GM12878 (cell line): ENCODE data around the gene TMEM38A. TPM values are rescaled to one million over a fixed set of nuclear protein-coding genes. Genes with fewer than 3 reads are reported as not detected.

ENCODE experiments used
- BRCA1 ChIP-seq: IDR thresholded peaks from 2 replicates; pipeline ENCODE4 v1.6.1; 2011; ENCODE audit warnings: low read depth, low read length, improper control_type of control experiment
- FOXK2 ChIP-seq: fragments of 450-650 bp; IDR thresholded peaks from 2 replicates; pipeline ENCODE4 v1.6.1; 2017; ENCODE audit warnings: mild to moderate bottlenecking, moderate library complexity
- HDAC2 ChIP-seq: fragments of 200-600 bp; sonication (generic); IDR thresholded peaks from 2 replicates; pipeline ENCODE4 v1.6.1; 2017
- HDAC6 ChIP-seq: fragments of 200-600 bp; sonication (generic); IDR thresholded peaks from one replicate; pipeline ENCODE4 v1.8.0; 2017; ENCODE audit warnings: antibody characterized with exemption; ENCODE audit not compliant: unreplicated experiment
- HDGF ChIP-seq: fragments of 450-650 bp; IDR thresholded peaks from 2 replicates; pipeline ENCODE4 v1.6.1; 2016; ENCODE audit warnings: antibody characterized with exemption
- IRF4 ChIP-seq: IDR thresholded peaks from 2 replicates; pipeline ENCODE4 v1.6.1; 2011; ENCODE audit warnings: low read depth, low read length
- JUND ChIP-seq: IDR thresholded peaks from 2 replicates; pipeline ENCODE4 v1.6.1; 2012; ENCODE audit warnings: low read depth, mild to moderate bottlenecking, low read length, improper control_type of control experiment, moderate library complexity
- MEF2A ChIP-seq: IDR thresholded peaks from 2 replicates; pipeline ENCODE4 v1.6.1; 2011; ENCODE audit warnings: low read depth, mild to moderate bottlenecking, low read length, moderate library complexity; ENCODE audit not compliant: insufficient read depth
- MTA3 ChIP-seq: IDR thresholded peaks from 2 replicates; pipeline ENCODE4 v1.6.1; 2012; ENCODE audit warnings: low read length, inconsistent platforms, borderline replicate concordance
- MYC ChIP-seq: IDR thresholded peaks from 2 replicates; pipeline ENCODE4 v1.6.1; 2011; ENCODE audit warnings: mild to moderate bottlenecking, low read length, moderate library complexity, inconsistent platforms; ENCODE audit not compliant: insufficient read depth, insufficient replicate concordance, insufficient read length, severe bottlenecking
- NBN ChIP-seq: fragments of 450-650 bp; IDR thresholded peaks from 2 replicates; pipeline ENCODE4 v1.6.1; 2016
- NFIC ChIP-seq: IDR thresholded peaks from 2 replicates; pipeline ENCODE4 v1.6.1; 2012; ENCODE audit warnings: low read depth, mild to moderate bottlenecking, inconsistent platforms, low read length, moderate library complexity
- NR2C2 ChIP-seq: IDR thresholded peaks from 2 replicates; pipeline ENCODE4 v1.6.1; 2011; ENCODE audit warnings: borderline replicate concordance, low read depth; ENCODE audit not compliant: control insufficient read depth, insufficient read length
- NR2F1 ChIP-seq: fragments of 450-650 bp; conservative IDR thresholded peaks from 2 replicates; pipeline ENCODE4 v1.6.1; 2017; ENCODE audit warnings: mild to moderate bottlenecking
- PAX5 ChIP-seq: IDR thresholded peaks from 2 replicates; pipeline ENCODE4 v1.6.1; 2011; ENCODE audit warnings: low read depth, low read length, borderline replicate concordance
- RELA ChIP-seq: fragments of 450-650 bp; IDR thresholded peaks from 2 replicates; pipeline ENCODE4 v1.8.0; 2014; ENCODE audit warnings: borderline replicate concordance; ENCODE audit not compliant: partially characterized antibody
- SIX5 ChIP-seq: IDR thresholded peaks from 2 replicates; pipeline ENCODE4 v1.6.1; 2011; ENCODE audit warnings: mild to moderate bottlenecking, low read depth, low read length, moderate library complexity; ENCODE audit not compliant: severe bottlenecking
- SMARCA5 ChIP-seq: fragments of 450-650 bp; IDR thresholded peaks from 2 replicates; pipeline ENCODE4 v1.6.1; 2017; ENCODE audit warnings: mild to moderate bottlenecking
- SREBF2 ChIP-seq: IDR thresholded peaks from 2 replicates; pipeline ENCODE4 v1.6.1; 2012; ENCODE audit warnings: mild to moderate bottlenecking, low read length
- SRF ChIP-seq, 2 experiments: IDR thresholded peaks; 2 replicates each; pipeline ENCODE4 v1.6.1; 2011; ENCODE audit warnings: low read depth in 2 of 2, low read length in 2 of 2, mild to moderate bottlenecking in 1 of 2, moderate library complexity in 1 of 2
- SUZ12 ChIP-seq: fragments of 200-600 bp; sonication (generic); IDR thresholded peaks from one replicate; pipeline ENCODE4 v1.6.1; 2018; ENCODE audit warnings: antibody characterized with exemption, mild to moderate bottlenecking; ENCODE audit not compliant: unreplicated experiment
- YBX1 ChIP-seq: fragments of 450-650 bp; IDR thresholded peaks from 2 replicates; pipeline ENCODE4 v1.6.1; 2016; ENCODE audit warnings: antibody characterized with exemption
- ZBTB40 ChIP-seq: fragments of 450-650 bp; IDR thresholded peaks from 2 replicates; pipeline ENCODE4 v1.6.1; 2016; ENCODE audit warnings: mild to moderate bottlenecking, moderate library complexity, borderline replicate concordance
- ZZZ3 ChIP-seq: IDR thresholded peaks from 2 replicates; pipeline ENCODE4 v1.6.1; 2011; ENCODE audit warnings: low read depth; ENCODE audit not compliant: control insufficient read depth, insufficient read length
- polyA plus RNA-seq, 11 experiments: library from polyadenylated mRNA; depleted of rRNA in 4 of 11; unstranded in 6 of 11; stranded (reverse) in 5 of 11; fragments of >200 nt; fragmentation: Nextera tagmentation in 4 of 11; fragmentation: Illumina TruSeq in 1 of 11; extraction: Ambion mirVana in 4 of 11; extraction: Trizol in 1 of 11; gene quantifications; 1 replicate in 1 of 11; 2 replicates in 10 of 11; pipeline versions ENCODE4 v1.2.1 to v1.2.3, GENCODE V29; 2011 to 2016; ENCODE audit warnings: inconsistent platforms in 2 of 11, missing spikeins in 2 of 11, low read depth in 1 of 11
- total RNA-seq, 4 experiments: library from RNA; depleted of rRNA in 3 of 4; stranded (reverse); fragments of >200 nt in 3 of 4; fragmentation: Illumina TruSeq in 1 of 4; extraction: Trizol in 1 of 4; gene quantifications; 2 replicates each; pipeline versions ENCODE4 v1.2.1 to v1.2.3, GENCODE V29; 2013 to 2021
- TF ChIP-seq, protein P1 (sequence below): fragments of 450-650 bp; IDR thresholded peaks from 2 replicates; pipeline ENCODE4 v1.6.1; 2017; ENCODE audit warnings: borderline replicate concordance
- TF ChIP-seq, protein P2 (sequence below): IDR thresholded peaks from 2 replicates; pipeline ENCODE4 v1.6.1; 2012; ENCODE audit warnings: low read depth, low read length, improper control_type of control experiment

The TMEM38A gene
- total and polyA plus RNA-seq, 10 of the 15 experiments (the other 5 are each of a cell fraction or from before 2014, with no cell fraction given) = 4.5 to 22.2 (median 15.0) TPM

DNA sequence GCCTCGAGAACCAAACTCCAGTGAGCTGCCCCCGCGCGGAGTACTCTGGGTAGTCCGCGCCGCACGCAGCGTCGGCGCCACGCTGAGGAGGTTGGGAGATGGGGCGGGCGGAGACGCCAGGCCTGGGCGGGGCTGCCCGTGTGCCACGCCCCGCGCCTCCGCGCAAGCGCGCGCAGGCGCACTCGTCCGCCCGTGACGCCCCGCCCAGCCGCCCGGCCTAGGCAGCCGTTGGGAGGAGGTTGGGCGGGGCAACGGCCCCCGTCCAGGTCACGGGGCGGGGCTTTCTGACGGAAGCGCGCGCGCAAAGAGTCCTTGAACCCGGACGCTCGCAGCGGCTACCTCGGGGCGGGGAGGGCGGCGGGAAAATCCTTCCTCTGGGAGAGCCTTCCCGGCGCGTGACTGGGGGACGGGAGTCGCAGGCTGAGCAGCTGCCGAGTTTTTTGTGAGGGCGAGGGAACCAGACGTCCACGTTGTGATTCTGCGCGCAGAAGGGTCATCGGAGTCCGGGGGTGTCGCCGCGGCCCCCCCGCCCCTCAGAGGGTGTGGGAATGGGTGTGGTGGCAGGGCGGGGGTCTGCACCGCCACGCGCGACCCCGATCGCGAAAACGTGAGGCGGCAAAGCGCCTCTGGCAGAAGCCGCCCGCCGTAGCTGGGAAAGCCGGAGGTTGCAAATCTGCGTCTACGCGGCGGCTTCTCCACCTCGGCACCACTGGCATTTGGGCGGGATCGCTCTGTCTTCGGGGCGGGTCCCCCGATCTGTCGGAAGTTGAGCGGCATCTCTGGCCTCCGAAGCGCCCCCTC, 32.6 kb upstream of the TMEM38A start, which contains the start of gene MED26 (continued):
- peak; percentile 33 for TF ChIP-seq SIX5
- TF ChIP-seq HDGF = peak; percentile 81; the same call in 1 of the 2 replicates
- no peak for TF ChIP-seq ZBTB40
- peak; percentile 69; the same call in 1 of the 2 replicates for TF ChIP-seq PAX5
- TF ChIP-seq HDAC6 = no peak
- TF ChIP-seq RELA = no peak
- no peak for TF ChIP-seq YBX1
- TF ChIP-seq NR2C2 = no peak
- no peak for TF ChIP-seq BRCA1
- TF ChIP-seq SREBF2 = no peak
- no peak for TF ChIP-seq NFIC
- TF ChIP-seq MTA3 = no peak
- no peak for TF ChIP-seq MYC
- 0 out of 2 replicates have a peak, but pooled peaks have one; percentile 9 for TF ChIP-seq JUND
- peak; percentile 43; the same call in 1 of the 2 replicates for TF ChIP-seq NR2F1
- no peak for TF ChIP-seq HDAC2
- no peak for TF ChIP-seq SUZ12
- TF ChIP-seq, protein P1, sequence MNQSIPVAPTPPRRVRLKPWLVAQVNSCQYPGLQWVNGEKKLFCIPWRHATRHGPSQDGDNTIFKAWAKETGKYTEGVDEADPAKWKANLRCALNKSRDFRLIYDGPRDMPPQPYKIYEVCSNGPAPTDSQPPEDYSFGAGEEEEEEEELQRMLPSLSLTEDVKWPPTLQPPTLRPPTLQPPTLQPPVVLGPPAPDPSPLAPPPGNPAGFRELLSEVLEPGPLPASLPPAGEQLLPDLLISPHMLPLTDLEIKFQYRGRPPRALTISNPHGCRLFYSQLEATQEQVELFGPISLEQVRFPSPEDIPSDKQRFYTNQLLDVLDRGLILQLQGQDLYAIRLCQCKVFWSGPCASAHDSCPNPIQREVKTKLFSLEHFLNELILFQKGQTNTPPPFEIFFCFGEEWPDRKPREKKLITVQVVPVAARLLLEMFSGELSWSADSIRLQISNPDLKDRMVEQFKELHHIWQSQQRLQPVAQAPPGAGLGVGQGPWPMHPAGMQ = no peak
- peak; percentile 78; the same call in 1 of the 2 replicates for TF ChIP-seq NBN
- TF ChIP-seq IRF4 = no peak
- peak; percentile 80 for TF ChIP-seq FOXK2
- TF ChIP-seq SRF (IDR thresholded peaks at IDR 0.05; ENCODE audit: low read depth in 2 of 2, low read length in 2 of 2) = no peak
- no peak for TF ChIP-seq MEF2A
- no peak for TF ChIP-seq ZZZ3
- TF ChIP-seq SMARCA5 = no peak
- TF ChIP-seq, protein P2, sequence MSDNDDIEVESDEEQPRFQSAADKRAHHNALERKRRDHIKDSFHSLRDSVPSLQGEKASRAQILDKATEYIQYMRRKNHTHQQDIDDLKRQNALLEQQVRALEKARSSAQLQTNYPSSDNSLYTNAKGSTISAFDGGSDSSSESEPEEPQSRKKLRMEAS = peak; percentile 36; the same call in 1 of the 2 replicates
